Upper lobe of left lung (tissue), 6 donors: ENCODE results near the gene MTHFD2L. TPM values are rescaled to one million over a fixed set of nuclear protein-coding genes. Genes with fewer than 3 reads are reported as not detected.

Experiments used
- ATAC-seq, 2 donors: fragments of 200-7000 bp; cut with Tn5 transposase; one replicate each; pipeline ENCODE4 v1.9.1; 2022; ENCODE audit warnings: mild to moderate bottlenecking in 2 of 2, moderate library complexity in 2 of 2; ENCODE audit not compliant: low FRiP score in 2 of 2
- DNase-seq, 2 donors: peaks; one replicate each; pipeline ENCODE4 v3.0.0-alpha.2; 2019 to 2020
- H3K27ac ChIP-seq, 4 donors: fragments of 200-600 bp; sonication (generic); one replicate each; pipeline ENCODE4 v1.5.1; 2016 to 2019
- H3K27me3 ChIP-seq, 4 donors: fragments of 200-600 bp; sonication (generic); one replicate each; pipeline ENCODE4 v1.5.1; 2017 to 2019
- H3K36me3 ChIP-seq, 4 donors: fragments of 200-600 bp; sonication (generic); one replicate each; pipeline ENCODE4 v1.5.1; 2016 to 2019
- H3K4me1 ChIP-seq, 4 donors: fragments of 200-600 bp; sonication (generic); one replicate each; pipeline ENCODE4 v1.5.1; 2018 to 2019
- H3K4me3 ChIP-seq, 4 donors: fragments of 200-600 bp; sonication (generic); one replicate each; pipeline ENCODE4 v1.5.1; 2017 to 2019; ENCODE audit warnings: mild to moderate bottlenecking in 2 of 4, moderate library complexity in 1 of 4
- H3K9me3 ChIP-seq, 4 donors: fragments of 200-600 bp; sonication (generic); one replicate each; pipeline ENCODE4 v1.5.1; 2018 to 2019
- CTCF ChIP-seq, 6 experiments: fragments of 450-650 bp in 4 of 6; fragments of 200-600 bp in 2 of 6; sonication (generic) in 2 of 6; IDR thresholded peaks; one replicate each; pipeline ENCODE4 v1.5.1; 2016 to 2019; ENCODE audit warnings: antibody characterized with exemption in 6 of 6
- EP300 ChIP-seq, 4 donors: sonication (generic); formaldehyde crosslinking; IDR thresholded peaks; one replicate each; pipeline ENCODE4 v1.5.1; 2017; ENCODE audit warnings: antibody characterized with exemption in 4 of 4, control low read depth in 2 of 4
- POLR2A ChIP-seq, 4 donors: fragments of 450-650 bp; IDR thresholded peaks; one replicate each; pipeline ENCODE4 v1.5.1; 2016 to 2017; ENCODE audit warnings: antibody characterized with exemption in 4 of 4, mild to moderate bottlenecking in 2 of 4
- POLR2AphosphoS5 ChIP-seq, 2 donors: sonication (generic); formaldehyde crosslinking; IDR thresholded peaks; one replicate each; pipeline ENCODE4 v1.5.1; 2017; ENCODE audit warnings: antibody characterized with exemption in 2 of 2
- WGBS, 2 donors: methylation state at CpG; one replicate each; pipeline ENCODE4 v1.1.5; 2017 to 2018; 5-methylcytosine and 5-hydroxymethylcytosine counted together
- total RNA-seq, 6 donors: library from RNA; depleted of rRNA in 4 of 6; stranded (reverse); fragments of >200 nt in 4 of 6; gene quantifications; one replicate each; pipeline versions ENCODE4 v1.1.0 to v1.2.1, GENCODE V29; 2016 to 2021
- donor health status: DM: no; HTN: no; CAD: no; lungs with moderate emphysema.
- donor health status: DM: no; HTN: yes; CAD: no; lungs with severe emphysema.

The MTHFD2L gene
- total RNA-seq, 6 donors from 2014 or later = 4.9 to 23.6 (median 12.8) TPM

- Histone ChIP-seq H3K27me3 (no peaks in the 10 kb centered on the region), H3K36me3 (no peaks in the 10 kb centered on the region), H3K4me3 (no peak overlapping the region), H3K9me3 (no peaks in the 10 kb centered on the region), H3K4me1 (peaks cover 21 to 48% (median 29%) of the 10 kb centered on the region in 4 donors), H3K27ac (peak overlapping the region in 1 of 4 donors; percentile 6)
- DNase-seq (no peak), ATAC-seq (no peak)
- WGBS, 2 donors = 92 to 94% methylated on average over 1 of the region's 1 CpG
- no peak for TF ChIP-seq CTCF (IDR thresholded peaks at IDR 0.05)
- TF ChIP-seq POLR2AphosphoS5 (IDR thresholded peaks at IDR 0.05) = no peak
- TF ChIP-seq POLR2A (IDR thresholded peaks at IDR 0.05) = no peak
- TF ChIP-seq EP300 (IDR thresholded peaks at IDR 0.05) = no peak
These were observed 43.7 kb upstream of the MTHFD2L start for GRCh38 chr4:74114234-74114633.

DNA sequence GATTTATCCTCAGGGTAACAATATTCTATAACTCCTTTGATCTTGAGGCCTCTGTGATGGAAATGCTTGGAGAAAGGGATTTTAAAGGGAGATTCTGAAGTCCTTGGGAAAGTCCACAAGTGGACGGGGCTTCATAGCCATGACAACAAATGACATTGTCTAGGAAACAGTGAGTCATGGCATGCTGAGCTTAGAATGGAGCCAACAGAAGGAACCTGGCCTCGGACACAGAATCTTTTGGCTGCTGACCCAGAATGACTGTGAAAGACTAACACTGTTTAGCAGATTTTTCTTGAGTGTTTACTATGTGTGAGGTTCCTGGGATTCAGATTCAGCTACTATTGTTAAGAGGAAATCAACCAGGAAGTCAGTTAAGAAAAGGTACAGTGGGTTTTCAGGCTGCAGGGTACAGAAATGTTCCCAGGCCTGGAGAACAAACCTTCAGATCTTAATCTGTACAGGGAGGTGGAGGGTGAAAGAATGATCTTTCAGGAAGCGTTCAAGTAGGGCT, 40.8 kb upstream of the MTHFD2L start:
- WGBS, 2 donors = 29 to 41% methylated on average over 3 of the region's 3 CpGs
- TF ChIP-seq EP300 (IDR thresholded peaks at IDR 0.05) (peak in 2 of 4 donors; percentile 52 to 98), POLR2AphosphoS5 (IDR thresholded peaks at IDR 0.05) (peak; percentile 66 to 86), POLR2A (IDR thresholded peaks at IDR 0.05) (no peak)
- peaks cover 11 to 30% (median 21%) of the 10 kb centered on the region in 4 donors for H3K4me1 ChIP-seq
- H3K9me3 ChIP-seq = no peaks in the 10 kb centered on the region
- DNase-seq = peak in 1 of 2 donors; percentile 84
- peak; percentile 92 for ATAC-seq
- H3K27ac ChIP-seq = peak overlapping the region; percentile 63 to 72 (median 70)
- H3K27me3 ChIP-seq = no peaks in the 10 kb centered on the region
- no peaks in the 10 kb centered on the region for H3K36me3 ChIP-seq
- H3K4me3 ChIP-seq = no peak overlapping the region

DNA sequence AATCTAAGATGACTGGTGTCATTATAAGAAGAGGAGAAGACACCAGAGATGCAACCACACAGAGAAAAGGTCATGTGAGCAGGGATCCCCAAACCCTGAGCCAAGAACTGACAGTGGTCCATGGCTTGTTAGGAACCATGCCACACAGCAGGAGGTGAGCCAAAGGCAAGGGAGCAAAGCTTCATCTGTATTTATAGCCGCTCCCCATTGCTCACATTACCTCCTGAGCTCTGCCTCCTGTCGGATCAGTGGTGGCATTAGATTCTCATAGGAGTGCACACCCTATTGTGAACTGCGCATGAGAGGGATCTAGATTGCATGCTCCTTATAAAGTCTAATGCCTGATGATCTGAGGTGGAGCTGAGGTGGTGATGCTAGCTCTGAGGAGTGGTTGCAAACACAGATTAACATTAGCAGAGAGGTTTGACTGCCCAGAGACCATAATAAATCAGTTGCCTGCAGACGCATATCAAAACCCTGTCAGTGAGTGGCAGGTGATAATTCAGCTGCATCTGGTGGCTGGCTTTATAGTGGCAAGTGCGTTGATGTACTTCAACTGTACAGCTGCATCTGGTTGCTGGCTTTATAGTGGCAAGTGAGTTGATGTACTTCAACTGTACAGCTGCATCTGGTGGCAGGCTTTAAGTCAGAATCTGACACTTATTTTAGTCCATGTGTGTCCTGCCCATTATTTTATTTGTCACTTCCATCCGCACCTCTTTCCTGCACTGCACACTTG, 39.1 kb upstream of the MTHFD2L start:
- ATAC-seq = no peak
- Histone ChIP-seq H3K4me1 (peaks cover 11 to 24% (median 21%) of the 10 kb centered on the region in 4 donors), H3K9me3 (no peaks in the 10 kb centered on the region), H3K36me3 (no peaks in the 10 kb centered on the region), H3K27me3 (no peaks in the 10 kb centered on the region), H3K27ac (peak overlapping the region in 1 of 4 donors; percentile 72), H3K4me3 (no peak overlapping the region)
- TF ChIP-seq POLR2A (IDR thresholded peaks at IDR 0.05) (no peak), CTCF (IDR thresholded peaks at IDR 0.05) (no peak), EP300 (IDR thresholded peaks at IDR 0.05) (no peak), POLR2AphosphoS5 (IDR thresholded peaks at IDR 0.05) (no peak)
- WGBS, 2 donors = 86 to 93% methylated on average over 5 to 6 of the region's 6 CpGs
- DNase-seq = no peak

DNA sequence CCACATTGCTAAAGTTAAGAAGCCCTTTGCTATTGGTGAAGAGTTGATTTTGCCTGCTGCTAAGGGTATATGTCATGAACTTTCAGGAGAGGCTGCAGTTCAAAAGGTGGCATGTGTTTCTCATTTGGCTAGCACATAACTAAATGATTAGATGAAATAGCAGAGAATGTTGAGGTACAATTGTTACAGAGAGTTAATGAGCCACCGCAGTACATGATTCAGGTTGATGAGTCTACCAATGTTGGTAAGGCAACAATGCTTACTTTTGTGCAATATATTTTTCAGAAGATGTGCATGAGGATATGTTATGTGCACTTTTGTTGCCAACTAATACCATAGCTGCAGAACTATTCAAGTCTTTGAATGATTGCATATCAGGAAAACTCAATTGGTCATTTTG, 37.8 kb upstream of the MTHFD2L start:
- no peak for TF ChIP-seq POLR2AphosphoS5 (IDR thresholded peaks at IDR 0.05)
- no peak for TF ChIP-seq EP300 (IDR thresholded peaks at IDR 0.05)
- no peak for TF ChIP-seq CTCF (IDR thresholded peaks at IDR 0.05)
- no peak for TF ChIP-seq POLR2A (IDR thresholded peaks at IDR 0.05)
- Histone ChIP-seq H3K9me3 (no peaks in the 10 kb centered on the region), H3K4me3 (no peak overlapping the region), H3K27ac (no peak overlapping the region), H3K27me3 (no peaks in the 10 kb centered on the region), H3K4me1 (peaks cover 11 to 24% (median 21%) of the 10 kb centered on the region in 4 donors), H3K36me3 (no peaks in the 10 kb centered on the region)
- ATAC-seq (no peak), DNase-seq (no peak)
- 100% methylated on average over 1 of the region's 1 CpG for WGBS, 2 donors

DNA sequence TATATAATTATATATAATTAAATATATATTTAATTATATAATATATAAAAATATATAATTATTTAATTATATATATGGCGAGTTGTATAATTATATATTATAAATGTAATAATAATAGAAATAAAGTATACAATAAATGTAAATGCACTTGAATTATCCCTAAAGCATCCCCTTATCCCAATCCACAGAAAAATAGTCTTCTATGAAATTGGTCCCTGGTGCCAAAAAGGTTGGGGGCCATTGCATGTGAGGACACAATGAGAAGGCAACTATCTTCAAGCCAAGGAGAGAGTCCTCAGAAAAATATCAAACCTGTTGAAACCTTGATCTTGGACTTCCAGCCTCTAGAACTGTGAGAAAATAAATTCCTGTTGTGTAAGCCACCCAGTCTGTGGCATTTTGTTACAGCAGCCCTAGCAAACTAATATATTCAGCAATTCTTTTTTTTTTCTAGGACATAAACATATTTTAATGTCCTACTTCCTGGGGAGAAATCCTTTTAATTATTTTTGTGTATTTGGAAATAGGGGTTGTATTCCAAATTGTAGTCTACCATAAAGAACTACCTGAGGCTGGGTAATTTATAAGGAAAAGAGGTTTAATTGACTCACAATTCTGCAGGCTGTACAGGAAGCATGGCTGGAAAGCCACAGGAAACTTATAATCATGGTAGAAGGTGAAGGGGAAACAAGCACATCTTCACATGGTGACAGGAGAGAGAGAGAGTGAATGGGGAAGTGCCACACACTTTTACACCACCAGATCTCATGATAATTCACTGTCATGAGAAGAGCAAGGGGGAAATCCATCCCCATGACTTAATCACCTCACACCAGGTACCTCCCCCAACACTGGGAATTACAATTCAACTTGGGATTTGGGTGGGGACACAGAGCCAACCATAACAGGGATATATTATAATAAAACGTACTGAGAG, 36.0 kb upstream of the MTHFD2L start:
- DNase-seq (no peak), ATAC-seq (no peak)
- Histone ChIP-seq H3K27ac (no peak overlapping the region), H3K27me3 (no peaks in the 10 kb centered on the region), H3K36me3 (no peaks in the 10 kb centered on the region), H3K9me3 (no peaks in the 10 kb centered on the region), H3K4me1 (peaks cover 11 to 16% (median 14%) of the 10 kb centered on the region in 4 donors), H3K4me3 (no peak overlapping the region)
- WGBS, 2 donors = 67 to 81% methylated on average over 2 of the region's 2 CpGs
- TF ChIP-seq POLR2AphosphoS5 (IDR thresholded peaks at IDR 0.05) = no peak
- TF ChIP-seq POLR2A (IDR thresholded peaks at IDR 0.05) = no peak
- no peak for TF ChIP-seq CTCF (IDR thresholded peaks at IDR 0.05)
- TF ChIP-seq EP300 (IDR thresholded peaks at IDR 0.05) = no peak
